Esophagus muscularis mucosa (tissue), 4 donors: ENCODE measurements around the gene MCM7. TPM values are rescaled to one million over a fixed set of nuclear protein-coding genes. Genes with fewer than 3 reads are reported as not detected.

Experiments
- DNase-seq: peaks from one replicate; pipeline ENCODE4 v3.0.0-alpha.2; 2017; ENCODE audit errors: extremely low spot score
- H3K27ac ChIP-seq, 4 donors: fragments of 200-600 bp; sonication (generic); replicated peaks in 1 of 4; 1 replicate in 3 of 4; 2 replicates in 1 of 4; pipeline ENCODE4 v1.5.1; 2016 to 2019; ENCODE audit warnings: mild to moderate bottlenecking in 1 of 4
- H3K27me3 ChIP-seq, 4 donors: fragments of 200-600 bp; sonication (generic); one replicate each; pipeline versions ENCODE4 v1.5.1 to v1.6.0; 2016 to 2019
- H3K36me3 ChIP-seq, 4 donors: fragments of 200-600 bp; sonication (generic); one replicate each; pipeline ENCODE4 v1.5.1; 2016 to 2019
- H3K4me1 ChIP-seq, 4 donors: fragments of 200-600 bp; sonication (generic); one replicate each; pipeline ENCODE4 v1.5.1; 2016 to 2019
- H3K4me3 ChIP-seq, 4 donors: fragments of 200-600 bp; sonication (generic); 1 replicate in 2 of 4; 2 replicates in 2 of 4; pipeline ENCODE4 v1.5.1; 2016 to 2019; ENCODE audit warnings: mild to moderate bottlenecking in 4 of 4, moderate library complexity in 1 of 4
- H3K9me3 ChIP-seq, 4 donors: fragments of 200-600 bp; sonication (generic); 1 replicate in 3 of 4; 2 replicates in 1 of 4; pipeline ENCODE4 v1.5.1; 2016 to 2019
- EP300 ChIP-seq: sonication (generic); formaldehyde crosslinking; IDR thresholded peaks from one replicate; pipeline ENCODE4 v1.6.1; 2017; ENCODE audit warnings: antibody characterized with exemption
- POLR2A ChIP-seq: fragments of 450-650 bp; IDR thresholded peaks from one replicate; pipeline ENCODE4 v1.6.1; 2017; ENCODE audit warnings: antibody characterized with exemption, moderate library complexity, mild to moderate bottlenecking, low read depth
- POLR2AphosphoS5 ChIP-seq, 2 donors: sonication (generic); formaldehyde crosslinking; IDR thresholded peaks; one replicate each; pipeline ENCODE4 v1.6.1; 2017; ENCODE audit warnings: antibody characterized with exemption in 2 of 2
- WGBS: methylation state at CpG from one replicate; pipeline ENCODE4 v1.1.5; 2018; 5-methylcytosine and 5-hydroxymethylcytosine counted together
- intact Hi-C: fragments of 100-400 bp; cut with DNase I; formaldehyde crosslinking; loops from one replicate; pipeline ENCODE4 v1.15.1; 2023
- total RNA-seq, 4 donors: library from RNA; depleted of rRNA; stranded (reverse); fragments of >200 nt; gene quantifications; one replicate each; pipeline versions ENCODE4 v1.1.0 to v1.2.1, GENCODE V29; 2016
- TF ChIP-seq, protein P1 (sequence below), 3 experiments: fragments of 200-600 bp in 2 of 3; fragments of 450-650 bp in 1 of 3; sonication (generic) in 2 of 3; IDR thresholded peaks; one replicate each; pipeline ENCODE4 v1.5.1; 2017 to 2019; ENCODE audit warnings: antibody characterized with exemption in 3 of 3, mild to moderate bottlenecking in 2 of 3, moderate library complexity in 1 of 3

MCM7 gene
- total RNA-seq, 4 donors from 2014 or later, result 35.3 to 60.3 (median 41.1) TPM

DNA sequence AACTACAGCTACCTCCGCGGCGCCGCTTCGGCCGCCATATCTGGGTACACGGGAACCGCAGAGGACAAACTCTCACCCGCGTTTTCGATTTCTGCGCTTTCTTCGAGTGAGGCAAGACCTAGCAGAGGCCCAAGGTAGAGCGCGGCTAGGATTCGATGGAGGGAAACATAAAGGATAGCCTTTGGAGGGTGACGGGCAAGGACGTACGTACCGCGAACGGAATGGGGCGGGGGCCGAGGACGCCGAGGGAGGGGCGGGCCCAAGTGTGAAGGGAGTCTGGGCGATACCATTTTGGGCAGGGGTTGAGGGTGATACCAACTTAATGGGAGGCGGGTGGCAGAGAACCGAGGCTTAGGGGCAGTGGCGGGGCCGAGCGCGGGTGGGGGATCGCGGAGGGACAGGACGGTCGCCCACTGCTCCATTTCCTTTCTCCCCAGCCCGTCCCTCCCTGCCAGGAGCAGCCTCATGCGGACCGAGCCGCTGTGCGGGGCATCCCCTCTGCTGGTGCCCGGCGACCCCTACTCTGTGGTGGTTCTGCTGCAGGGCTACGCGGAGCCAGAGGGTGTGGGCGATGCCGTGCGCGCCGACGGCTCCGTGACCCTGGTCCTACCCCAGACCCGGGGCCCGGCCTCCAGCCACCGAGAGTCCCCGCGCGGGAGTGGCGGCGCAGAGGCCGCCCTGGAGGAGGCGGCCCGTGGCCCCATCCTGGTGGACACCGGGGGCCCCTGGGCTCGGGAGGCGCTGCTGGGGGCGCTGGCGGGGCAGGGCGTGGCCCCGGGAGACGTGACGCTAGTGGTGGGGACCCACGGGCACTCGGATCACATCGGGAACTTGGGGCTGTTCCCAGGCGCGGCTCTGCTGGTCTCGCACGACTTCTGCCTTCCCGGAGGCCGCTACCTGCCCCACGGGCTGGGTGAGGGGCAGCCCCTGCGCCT, 26.0 kb upstream of the MCM7 start, which contains the start of gene MBLAC1:
Gene MBLAC1, plus strand, starts transcription at position 37 of the 935 bp plus-strand sequence. Its CDS starts 429 bp downstream, at position 466.
- Histone ChIP-seq H3K27ac (peak within 1 kb of the TSS; percentile 92 to 97 (median 96)), H3K4me3 (peak within 1 kb of the TSS; percentile 78 to 99 (median 95)), H3K27me3 (no peaks in the 10 kb centered on the region), H3K9me3 (no peaks in the 10 kb centered on the region), H3K36me3 (peaks cover 0 to 28% (median 12%) of the 10 kb centered on the region in 4 donors), H3K4me1 (peaks cover 24 to 47% (median 39%) of the 10 kb centered on the region in 4 donors)
- TF ChIP-seq EP300 (no peak), POLR2AphosphoS5 (IDR thresholded peaks at IDR 0.05) (peak; percentile 66 to 84), POLR2A (no peak)
- TF ChIP-seq, protein P1, sequence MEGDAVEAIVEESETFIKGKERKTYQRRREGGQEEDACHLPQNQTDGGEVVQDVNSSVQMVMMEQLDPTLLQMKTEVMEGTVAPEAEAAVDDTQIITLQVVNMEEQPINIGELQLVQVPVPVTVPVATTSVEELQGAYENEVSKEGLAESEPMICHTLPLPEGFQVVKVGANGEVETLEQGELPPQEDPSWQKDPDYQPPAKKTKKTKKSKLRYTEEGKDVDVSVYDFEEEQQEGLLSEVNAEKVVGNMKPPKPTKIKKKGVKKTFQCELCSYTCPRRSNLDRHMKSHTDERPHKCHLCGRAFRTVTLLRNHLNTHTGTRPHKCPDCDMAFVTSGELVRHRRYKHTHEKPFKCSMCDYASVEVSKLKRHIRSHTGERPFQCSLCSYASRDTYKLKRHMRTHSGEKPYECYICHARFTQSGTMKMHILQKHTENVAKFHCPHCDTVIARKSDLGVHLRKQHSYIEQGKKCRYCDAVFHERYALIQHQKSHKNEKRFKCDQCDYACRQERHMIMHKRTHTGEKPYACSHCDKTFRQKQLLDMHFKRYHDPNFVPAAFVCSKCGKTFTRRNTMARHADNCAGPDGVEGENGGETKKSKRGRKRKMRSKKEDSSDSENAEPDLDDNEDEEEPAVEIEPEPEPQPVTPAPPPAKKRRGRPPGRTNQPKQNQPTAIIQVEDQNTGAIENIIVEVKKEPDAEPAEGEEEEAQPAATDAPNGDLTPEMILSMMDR (IDR thresholded peaks at IDR 0.05), result peak in 1 of 3 experiments; percentile 16
- WGBS, result 0% methylated on average over 35 of the region's 85 CpGs
- intact Hi-C loops, result loop anchor here (1.0 to 5.0 kb wide), 4 partner anchors 21 to 135 kb away; partner anchors contain the start of genes AP4M1, LAMTOR4, MCM7 and ZNF3
- DNase-seq, result peak; percentile 97

DNA sequence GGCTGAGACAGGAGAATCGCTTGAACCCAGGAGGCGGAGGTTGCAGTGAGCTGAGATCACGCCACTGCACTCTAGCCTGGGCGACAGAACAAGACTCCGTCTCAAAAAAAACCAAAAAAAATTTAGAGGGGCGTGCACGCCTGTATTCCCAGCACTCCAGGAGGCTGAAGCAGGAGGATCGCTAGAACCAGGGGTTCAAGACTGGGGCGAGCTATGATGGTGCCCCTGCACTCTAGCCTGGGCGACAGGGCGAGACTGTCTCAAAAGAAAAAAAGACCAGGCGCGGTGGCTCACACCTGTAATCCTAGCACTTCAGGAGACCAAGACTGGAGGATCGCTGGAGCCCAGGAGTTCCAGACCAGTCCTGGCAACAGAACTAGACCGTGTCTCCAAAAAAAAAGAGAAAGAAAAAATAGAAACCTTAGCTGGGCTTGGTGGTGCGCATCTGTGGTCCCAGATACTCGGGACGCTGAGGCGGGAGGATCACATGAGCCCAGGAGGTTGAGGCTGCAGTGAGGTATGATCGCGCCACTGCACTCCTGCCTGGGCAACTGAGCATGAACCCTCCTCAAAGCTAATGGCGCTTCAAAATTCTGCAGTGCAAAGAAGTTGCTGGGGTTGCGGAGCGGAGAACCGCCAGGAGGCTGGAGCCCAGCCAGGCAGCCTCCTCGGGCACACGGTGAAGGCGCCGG, 25.2 kb upstream of the MCM7 start:
- Histone ChIP-seq H3K36me3 (peaks cover 0 to 31% (median 12%) of the 10 kb centered on the region in 4 donors), H3K9me3 (no peaks in the 10 kb centered on the region), H3K4me1 (peaks cover 24 to 45% (median 38%) of the 10 kb centered on the region in 4 donors), H3K27me3 (no peaks in the 10 kb centered on the region), H3K4me3 (peak overlapping the region; percentile 78 to 99 (median 95)), H3K27ac (peak overlapping the region; percentile 92 to 97 (median 96))
- TF ChIP-seq, protein P1 (IDR thresholded peaks at IDR 0.05), result no peak
- no peak for TF ChIP-seq POLR2AphosphoS5 (IDR thresholded peaks at IDR 0.05)
- TF ChIP-seq EP300, result no peak
- TF ChIP-seq POLR2A, result no peak
- no peak for DNase-seq
- intact Hi-C loops, result loop anchor here (2.0 to 5.0 kb wide), 3 partner anchors 26 to 134 kb away; partner anchors contain the start of genes AP4M1, MCM7 and ZNF3
- 18% methylated on average over 25 of the region's 29 CpGs for WGBS

DNA sequence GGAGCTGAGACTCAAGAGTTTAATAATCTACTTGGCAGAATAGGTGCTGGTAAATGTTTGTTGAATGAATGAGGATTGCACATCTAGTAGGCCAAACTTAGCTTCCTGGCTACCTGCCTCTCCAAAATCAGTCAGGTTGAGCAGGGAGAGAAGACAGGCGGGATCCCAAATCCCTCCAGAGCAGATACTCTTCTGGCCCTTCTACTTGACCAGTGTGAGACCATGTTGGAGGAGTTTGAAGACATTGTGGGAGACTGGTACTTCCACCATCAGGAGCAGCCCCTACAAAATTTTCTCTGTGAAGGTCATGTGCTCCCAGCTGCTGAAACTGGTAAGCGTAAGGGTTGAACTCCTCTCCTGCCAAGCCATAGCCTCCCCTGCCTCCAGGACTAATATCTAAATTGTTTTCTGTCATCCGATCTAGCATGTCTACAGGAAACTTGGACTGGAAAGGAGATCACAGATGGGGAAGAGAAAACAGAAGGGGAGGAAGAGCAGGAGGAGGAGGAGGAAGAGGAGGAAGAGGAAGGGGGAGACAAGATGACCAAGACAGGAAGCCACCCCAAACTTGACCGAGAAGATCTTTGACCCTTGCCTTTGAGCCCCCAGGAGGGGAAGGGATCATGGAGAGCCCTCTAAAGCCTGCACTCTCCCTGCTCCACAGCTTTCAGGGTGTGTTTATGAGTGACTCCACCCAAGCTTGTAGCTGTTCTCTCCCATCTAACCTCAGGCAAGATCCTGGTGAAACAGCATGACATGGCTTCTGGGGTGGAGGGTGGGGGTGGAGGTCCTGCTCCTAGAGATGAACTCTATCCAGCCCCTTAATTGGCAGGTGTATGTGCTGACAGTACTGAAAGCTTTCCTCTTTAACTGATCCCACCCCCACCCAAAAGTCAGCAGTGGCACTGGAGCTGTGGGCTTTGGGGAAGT, 23.4 kb upstream of the MCM7 start:
- DNase-seq, result no peak
- intact Hi-C loops, result loop anchor here (5.0 kb wide), 2 partner anchors 42 to 132 kb away; partner anchors contain the start of gene ZNF3
- Histone ChIP-seq H3K27ac (no peak overlapping the region), H3K9me3 (no peaks in the 10 kb centered on the region), H3K4me3 (no peak overlapping the region), H3K4me1 (peaks cover 25 to 47% (median 40%) of the 10 kb centered on the region in 4 donors), H3K36me3 (peaks cover 0 to 31% (median 12%) of the 10 kb centered on the region in 4 donors), H3K27me3 (no peaks in the 10 kb centered on the region)
- TF ChIP-seq, protein P1 (IDR thresholded peaks at IDR 0.05), result no peak
- no peak for TF ChIP-seq EP300
- TF ChIP-seq POLR2A, result no peak
- no peak for TF ChIP-seq POLR2AphosphoS5 (IDR thresholded peaks at IDR 0.05)
- WGBS, result 74% methylated on average over 4 of the region's 4 CpGs

DNA sequence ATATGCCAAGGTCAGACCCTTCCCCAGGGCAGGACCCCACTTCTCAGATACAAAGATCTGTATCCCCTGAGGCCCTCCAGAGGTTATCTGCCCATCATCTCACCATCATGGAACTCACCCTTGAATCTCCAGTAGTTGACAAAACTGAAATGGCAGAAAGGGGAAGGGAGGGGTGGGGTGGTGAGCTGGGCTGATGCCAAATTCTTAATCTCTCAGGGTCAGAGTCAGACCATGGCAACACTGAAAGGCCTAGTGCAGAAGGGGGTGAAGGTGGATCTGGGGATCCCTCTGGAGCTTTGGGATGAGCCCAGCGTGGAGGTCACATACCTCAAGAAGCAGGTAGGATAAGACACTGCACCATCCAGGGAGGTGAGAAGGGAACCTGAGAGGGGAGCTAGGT, 21.4 kb upstream of the MCM7 start:
- H3K4me3 ChIP-seq, result no peak overlapping the region
- no peaks in the 10 kb centered on the region for H3K27me3 ChIP-seq
- WGBS, result 92% methylated on average over 1 of the region's 1 CpG
- H3K36me3 ChIP-seq, result peaks cover 0 to 31% (median 12%) of the 10 kb centered on the region in 4 donors
- no peak overlapping the region for H3K27ac ChIP-seq
- H3K9me3 ChIP-seq, result no peaks in the 10 kb centered on the region
- TF ChIP-seq POLR2A (no peak), POLR2AphosphoS5 (IDR thresholded peaks at IDR 0.05) (no peak)
- intact Hi-C loops, result no loop called here
- H3K4me1 ChIP-seq, result peaks cover 28 to 49% (median 41%) of the 10 kb centered on the region in 4 donors
- no peak for DNase-seq
